ENCODE data around the gene MAST4.
A peak's percentile ranks its signal among the peaks of the same experiment; 100 is the strongest.

Gene MAST4

GRCh38 chr5:66922881-66923280 lies 326.7 kb downstream of the MAST4 start:
- no peak for DNase-seq

- no peak for DNase-seq
Observed at GRCh38 chr5:66923457-66923856, 327.3 kb downstream of the MAST4 start.

DNA sequence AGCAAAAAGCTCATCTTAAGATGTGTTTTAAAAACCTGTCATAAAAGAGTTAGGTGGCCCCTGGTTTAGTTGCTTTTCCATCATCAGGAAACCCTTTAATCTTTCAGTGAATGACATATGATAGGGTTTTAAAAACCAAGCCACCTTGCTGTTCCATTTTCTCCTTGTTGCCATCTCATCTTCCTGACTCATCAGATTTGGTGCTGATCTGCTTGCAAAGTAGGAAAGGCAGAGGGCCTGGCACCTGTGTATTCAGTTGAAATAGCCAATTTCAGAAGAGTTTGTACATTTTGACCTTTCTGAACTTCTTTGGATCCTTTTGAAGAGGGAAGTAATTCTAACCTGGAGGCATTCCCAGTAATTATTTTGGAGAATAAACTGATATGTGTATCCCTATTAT lies 327.7 kb downstream of the MAST4 start:
- no peak for DNase-seq

DNA sequence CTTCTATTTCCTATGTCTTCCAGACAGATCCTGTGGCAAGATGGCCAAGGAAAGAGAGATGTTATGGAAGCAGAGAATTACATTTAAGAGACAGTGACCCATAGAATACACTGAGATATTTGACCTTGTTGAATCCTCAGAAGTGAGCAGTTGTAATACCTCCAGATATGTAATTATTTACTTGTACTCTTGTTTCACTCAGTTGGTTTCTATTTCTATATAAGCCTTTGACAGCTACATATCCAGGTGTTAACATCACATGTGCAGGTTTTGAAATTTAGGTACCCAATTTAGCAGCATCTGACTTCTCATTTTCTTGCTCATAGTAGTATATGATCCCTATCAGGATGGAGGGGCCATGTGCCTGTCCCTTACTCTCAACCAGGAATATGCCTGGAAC lies 330.9 kb downstream of the MAST4 start:
- DNase-seq = no peak

- no peak for DNase-seq
Observed at GRCh38 chr5:66929281-66929680, 333.1 kb downstream of the MAST4 start.

DNA sequence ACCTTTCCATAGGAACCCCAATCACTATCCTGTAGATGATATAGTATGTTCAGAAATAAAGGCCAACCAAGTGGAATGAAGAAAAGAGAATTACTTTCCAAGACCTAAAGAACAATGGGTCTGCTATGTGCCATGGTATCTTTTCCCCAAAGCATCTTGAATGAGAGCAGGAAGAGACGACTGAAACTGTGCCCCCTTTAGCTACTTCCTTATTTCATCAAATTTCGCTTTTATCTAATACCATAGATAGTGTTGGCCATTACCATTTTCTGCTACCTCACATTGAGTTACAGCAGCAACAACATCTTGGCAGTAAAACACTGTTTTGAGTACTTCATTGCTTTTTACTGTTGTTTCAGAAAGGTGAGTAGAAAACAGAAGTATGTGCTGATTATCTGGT lies 333.8 kb downstream of the MAST4 start:
- no peak for DNase-seq

DNA sequence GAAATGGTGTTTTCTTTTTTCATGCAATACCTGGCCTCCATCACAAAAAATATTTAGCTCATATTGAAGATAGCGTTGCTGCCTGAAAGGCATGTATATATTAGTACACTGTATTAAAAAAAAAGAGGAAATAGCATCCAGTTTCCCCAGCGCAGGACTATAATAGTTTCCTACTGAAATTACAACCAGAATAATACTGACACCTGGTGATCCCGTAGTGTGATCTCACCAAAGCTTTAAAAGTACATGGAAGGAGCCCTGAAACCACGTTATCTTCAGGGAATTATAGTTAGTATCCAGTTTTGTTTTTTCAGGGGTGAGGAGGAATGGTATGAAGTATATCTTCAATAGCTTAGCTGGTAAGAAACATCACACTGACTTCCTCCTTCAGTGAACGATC lies 335.5 kb downstream of the MAST4 start:
- no peak for DNase-seq

DNA sequence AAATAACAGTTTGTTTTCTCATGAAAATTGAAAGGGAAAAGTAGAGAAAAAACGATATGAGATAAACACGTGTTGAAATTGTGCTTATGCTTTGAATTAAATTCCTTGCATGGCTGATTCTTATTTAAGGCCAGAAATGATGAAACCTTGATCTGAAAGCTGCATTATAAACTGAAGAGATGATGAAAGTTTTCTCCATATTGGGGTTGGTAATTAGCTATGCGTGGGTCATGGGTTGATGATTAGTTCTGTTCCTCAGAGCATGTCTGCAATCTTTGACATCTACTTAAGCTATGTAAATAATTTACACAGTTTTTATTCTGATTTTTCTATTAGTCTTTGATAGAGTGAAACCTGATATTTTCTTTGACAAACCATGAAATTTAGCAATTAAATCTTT lies 336.3 kb downstream of the MAST4 start:
- peak; percentile 52 for DNase-seq

DNA sequence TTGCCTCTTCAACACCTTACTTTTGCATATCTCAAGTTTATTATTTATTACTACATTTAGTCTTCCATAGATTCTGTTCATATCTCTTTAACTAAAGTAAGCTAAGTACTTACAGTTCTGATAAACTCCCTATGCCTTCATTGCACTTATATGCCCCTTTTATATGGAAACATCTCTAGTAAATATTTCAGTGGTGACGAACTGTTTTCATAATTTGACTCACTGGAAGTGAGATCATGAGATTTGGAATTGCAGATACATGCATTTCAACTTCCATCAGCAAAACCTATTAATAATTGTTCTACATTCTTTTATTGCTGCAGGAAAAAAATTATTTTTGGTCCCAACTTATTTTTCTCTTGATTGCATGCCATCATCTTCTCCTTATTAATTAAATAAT lies 336.9 kb downstream of the MAST4 start:
- DNase-seq = peak; percentile 42

DNA sequence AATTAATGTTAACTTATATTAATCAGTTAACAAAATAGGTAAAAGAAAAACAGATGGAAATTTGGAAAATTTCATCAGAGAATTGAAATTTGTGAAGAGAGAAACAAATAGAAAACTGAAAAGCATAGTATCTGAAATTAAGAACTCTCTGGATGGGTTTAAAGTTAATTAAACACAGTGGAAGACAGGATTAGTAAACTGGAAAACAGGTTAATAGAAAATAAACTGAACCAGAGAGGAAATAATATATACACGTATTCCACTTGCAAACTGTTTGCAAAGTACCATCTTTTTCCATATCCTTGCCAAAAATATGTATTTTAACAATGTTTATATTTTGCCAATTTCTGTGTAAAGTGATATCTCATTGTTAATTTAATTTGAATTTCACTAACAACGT lies 342.9 kb downstream of the MAST4 start:
- DNase-seq = no peak

GRCh38 chr5:66945389-66946349 lies 349.5 kb downstream of the MAST4 start:
- no peak for DNase-seq

GRCh38 chr5:66947458-66947857 lies 351.3 kb downstream of the MAST4 start:
- DNase-seq = no peak

DNA sequence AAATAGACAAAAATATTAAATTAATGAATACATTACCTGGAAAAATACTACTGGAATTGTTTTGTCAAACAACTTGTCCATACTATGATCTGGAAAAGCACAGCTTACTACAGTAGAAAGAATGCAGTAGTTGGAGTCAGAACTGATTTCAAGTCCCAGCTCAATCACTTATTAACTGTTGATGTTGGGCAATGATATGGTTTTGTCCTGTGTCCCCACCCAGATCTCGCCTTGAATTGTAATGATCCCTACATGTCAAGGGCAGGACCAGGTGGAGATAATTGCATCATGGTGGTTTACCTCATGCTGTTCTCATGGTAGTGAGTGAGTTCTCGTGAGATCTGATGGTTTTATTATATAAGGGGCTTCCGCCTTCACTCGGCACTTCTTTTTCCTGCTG lies 352.9 kb downstream of the MAST4 start:
- DNase-seq = no peak

DNA sequence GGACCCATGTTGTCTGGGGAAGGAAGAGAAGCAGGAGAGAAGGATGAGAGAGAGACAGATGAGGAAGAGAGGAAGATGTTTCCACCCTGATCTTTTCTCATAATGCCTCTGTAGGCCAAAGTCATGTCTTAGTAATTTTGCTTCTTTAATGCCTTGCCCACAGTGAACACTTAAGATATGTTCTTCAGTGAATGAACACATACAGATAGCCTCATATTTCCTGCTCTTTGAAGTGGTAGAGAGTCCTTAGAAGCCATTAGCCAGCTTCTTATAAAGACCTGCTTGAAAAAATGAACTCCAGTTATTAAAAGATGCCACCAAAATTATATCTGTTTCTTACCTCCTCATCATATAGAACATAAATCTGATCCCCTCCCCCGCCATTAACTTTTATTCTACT lies 356.0 kb downstream of the MAST4 start:
- DNase-seq = no peak

DNA sequence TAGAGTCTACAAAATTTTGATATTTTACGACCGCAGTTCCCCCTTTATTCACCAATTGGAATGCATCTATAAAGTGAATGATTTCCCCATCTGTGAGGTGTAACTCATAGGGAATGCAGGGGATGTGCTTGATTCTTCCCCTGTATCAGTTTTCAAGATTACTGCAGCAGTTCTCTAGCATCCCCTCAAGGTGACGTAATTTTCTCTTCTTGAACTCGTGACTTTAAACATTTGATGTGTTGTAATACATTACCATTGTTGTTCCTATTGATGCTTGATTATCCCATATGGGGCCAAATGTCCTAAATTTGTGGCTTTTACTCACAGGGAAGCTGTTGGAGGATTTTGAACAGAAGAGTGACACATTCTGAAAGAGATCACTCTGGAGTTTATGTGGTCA lies 360.2 kb downstream of the MAST4 start:
- no peak for DNase-seq

GRCh38 chr5:66958201-66958979 lies 362.2 kb downstream of the MAST4 start:
- DNase-seq = peak; percentile 80

GRCh38 chr5:66958980-66959641 lies 362.9 kb downstream of the MAST4 start:
- DNase-seq = peak; percentile 86

GRCh38 chr5:66959653-66960052 lies 363.5 kb downstream of the MAST4 start:
- peak; percentile 29 for DNase-seq

DNA sequence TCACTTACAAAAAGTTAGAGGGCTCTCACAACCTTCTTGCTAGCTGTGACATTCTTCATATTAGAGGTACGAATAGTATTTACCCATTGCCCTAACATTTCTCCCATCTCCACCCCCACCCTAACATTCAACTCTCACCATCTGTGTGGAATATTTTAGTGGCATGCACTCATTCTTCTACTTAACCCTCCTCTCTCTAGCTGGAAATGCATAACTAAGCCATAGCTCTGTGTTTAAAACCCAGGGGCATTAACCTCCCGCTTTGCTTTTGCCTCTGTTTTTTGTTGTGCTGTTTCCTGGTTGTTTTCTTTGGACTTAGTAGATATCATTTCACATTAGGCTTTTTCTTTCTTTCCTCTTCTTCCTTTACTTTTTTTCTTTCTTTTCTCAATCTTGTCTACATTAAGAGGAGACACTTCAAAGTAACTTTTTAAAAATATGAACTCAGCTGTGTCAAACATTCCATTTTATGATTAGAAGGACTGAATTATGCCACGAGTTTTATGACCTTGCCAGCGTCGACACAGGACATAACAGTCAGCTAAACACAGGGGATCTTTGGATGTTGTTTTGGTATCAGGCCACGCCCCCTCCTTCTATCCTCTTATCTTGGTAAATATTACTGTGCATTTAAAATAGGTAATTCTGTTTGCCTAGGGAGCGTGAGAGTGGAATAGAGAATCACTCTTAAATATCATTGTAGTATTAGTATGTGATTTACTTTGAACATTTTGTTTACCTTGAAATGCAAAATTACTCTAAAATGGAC lies 364.4 kb downstream of the MAST4 start:
- DNase-seq = peak; percentile 70

- no peak for DNase-seq
Observed at GRCh38 chr5:66963559-66963971, 367.4 kb downstream of the MAST4 start.

DNA sequence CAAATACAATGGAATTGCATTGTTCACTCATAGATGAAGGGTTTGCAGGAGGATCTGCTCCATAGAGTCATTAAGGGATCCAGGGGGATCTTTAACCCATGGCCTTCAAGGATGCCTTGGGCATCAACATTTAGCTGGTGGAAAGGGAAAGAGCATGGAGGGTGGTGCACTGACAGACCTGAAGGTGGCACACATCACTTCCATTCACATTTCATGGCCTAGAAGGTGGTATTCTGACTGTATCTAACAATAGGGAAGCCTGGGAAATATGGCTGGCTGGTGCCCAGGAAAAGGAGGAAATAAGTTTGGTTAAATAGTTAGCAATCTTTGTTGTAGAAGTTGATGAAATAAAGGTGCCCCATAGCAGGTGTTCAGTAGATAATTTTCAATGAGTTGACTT lies 370.2 kb downstream of the MAST4 start:
- no peak for DNase-seq

- peak; percentile 83 for DNase-seq
Observed at GRCh38 chr5:66967102-66967501, 370.9 kb downstream of the MAST4 start.

Measured in fibroblast of skin of abdomen (primary cell).